Stimulated activated CD4-positive, alpha-beta T cell treated with anti-CD3 and anti-CD28 coated beads, Interleukin-15, amount 100 ng/mL, for 48 hours (primary cell): ENCODE measurements around the gene PRSS8.

Experiments used
- DNase-seq, 2 donors: peaks; one replicate each; pipeline ENCODE4 v3.0.0-alpha.2; 2020; ENCODE audit warnings: low read depth in 2 of 2

PRSS8 gene

DNA sequence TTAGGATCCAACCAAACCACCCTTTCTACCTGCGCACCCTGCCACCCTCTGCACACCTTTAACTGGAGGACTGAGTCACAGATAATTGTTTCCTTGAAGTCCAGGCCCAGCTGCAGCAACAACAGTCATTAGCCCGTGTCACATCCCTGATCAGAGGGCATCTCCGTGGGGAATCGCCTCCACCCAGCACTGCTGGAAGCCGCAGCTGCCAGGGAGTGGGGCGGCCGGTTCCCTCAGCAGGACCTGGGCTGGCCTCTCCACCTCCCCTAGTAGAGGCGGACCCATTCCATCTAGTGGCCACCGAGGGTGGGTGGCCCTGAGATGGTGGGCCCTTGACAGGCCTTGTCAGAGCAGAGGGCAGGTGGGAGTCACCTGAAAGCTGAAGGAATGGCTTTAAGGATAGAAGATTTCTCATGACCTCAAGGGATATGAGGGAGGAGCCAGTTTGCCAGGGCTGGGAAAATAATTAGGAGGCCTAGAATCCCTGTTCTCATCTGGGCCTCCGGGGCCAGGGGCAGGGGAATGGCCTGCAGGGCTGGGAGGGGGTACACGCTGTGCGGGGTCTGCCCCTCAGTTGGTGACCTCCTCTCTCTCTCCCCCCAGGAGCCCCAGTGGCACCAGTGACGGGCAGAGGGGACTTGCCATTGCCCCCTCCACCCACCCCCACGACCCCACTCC is 53.0 kb downstream of the PRSS8 start:
- DNase-seq = no peak
